ENCODE measurements around the gene PIBF1.

- TF ChIP-seq CTCF (IDR thresholded peaks at IDR 0.05) (no peak), POLR2A (IDR thresholded peaks at IDR 0.05) (no peak)
Observed at GRCh38 chr13:73063166-73063565, 281.2 kb downstream of the PIBF1 start.

All from vagina (tissue), 2 donors.